ENCODE measurements around the gene B3GALNT2. TPM values are rescaled to one million over a fixed set of nuclear protein-coding genes. Genes with fewer than 3 reads are reported as not detected.
"Not testable (repeated sequence)": the region's sequence is repeated elsewhere in the genome, so short reads cannot be mapped to it uniquely, and the experiment has no call there.

Gene B3GALNT2
- total RNA-seq, 2 donors from 2014 or later: 19.9 to 23.0 TPM

DNA sequence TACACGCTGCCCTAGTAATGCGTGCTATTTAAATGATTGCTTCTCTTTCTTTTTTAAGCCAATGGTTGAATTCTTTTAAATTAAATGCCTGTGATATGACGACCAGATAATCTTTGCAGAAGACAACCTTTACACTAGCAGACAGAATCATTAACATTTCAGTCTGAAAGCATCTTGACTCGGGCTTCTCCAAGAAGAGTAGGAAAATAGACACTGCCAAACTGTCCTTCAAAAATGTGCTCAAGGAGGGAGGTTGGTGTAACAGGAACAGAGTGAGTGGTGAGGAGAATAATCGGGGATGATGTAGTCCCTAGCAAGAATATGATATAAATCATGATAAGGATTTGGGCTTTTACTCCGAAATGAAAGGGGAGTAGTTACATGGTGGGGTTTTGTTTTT lies 6.6 kb upstream of the B3GALNT2 start:
- no peak for ATAC-seq
- no peak for DNase-seq
- intact Hi-C loops (cut with DNase I): loop anchor here (5.0 to 10.0 kb wide), 3 partner anchors 271 to 461 kb away; no protein-coding TSS in a partner anchor

DNA sequence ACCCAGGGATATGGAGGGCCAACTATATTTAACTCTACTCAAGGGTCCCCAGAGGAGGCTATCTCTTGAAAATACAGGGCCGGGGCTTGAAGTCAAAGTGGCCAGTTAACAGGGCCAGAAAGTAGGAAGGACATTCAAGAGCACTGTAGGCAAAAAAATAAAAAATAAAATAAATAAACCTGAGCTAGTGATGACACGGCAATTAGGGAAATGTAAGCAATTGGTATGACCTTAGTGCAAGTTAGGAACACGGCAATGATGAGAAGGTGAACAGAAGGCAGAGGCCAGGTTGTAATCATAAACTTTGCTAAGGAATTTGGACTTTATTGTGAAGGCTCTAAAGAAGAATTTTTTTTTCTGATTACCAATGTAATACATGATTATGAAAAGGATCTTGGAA lies 3.4 kb upstream of the B3GALNT2 start:
- intact Hi-C loops (cut with DNase I): no loop called here
- no peak for DNase-seq
- no peak for ATAC-seq

DNA sequence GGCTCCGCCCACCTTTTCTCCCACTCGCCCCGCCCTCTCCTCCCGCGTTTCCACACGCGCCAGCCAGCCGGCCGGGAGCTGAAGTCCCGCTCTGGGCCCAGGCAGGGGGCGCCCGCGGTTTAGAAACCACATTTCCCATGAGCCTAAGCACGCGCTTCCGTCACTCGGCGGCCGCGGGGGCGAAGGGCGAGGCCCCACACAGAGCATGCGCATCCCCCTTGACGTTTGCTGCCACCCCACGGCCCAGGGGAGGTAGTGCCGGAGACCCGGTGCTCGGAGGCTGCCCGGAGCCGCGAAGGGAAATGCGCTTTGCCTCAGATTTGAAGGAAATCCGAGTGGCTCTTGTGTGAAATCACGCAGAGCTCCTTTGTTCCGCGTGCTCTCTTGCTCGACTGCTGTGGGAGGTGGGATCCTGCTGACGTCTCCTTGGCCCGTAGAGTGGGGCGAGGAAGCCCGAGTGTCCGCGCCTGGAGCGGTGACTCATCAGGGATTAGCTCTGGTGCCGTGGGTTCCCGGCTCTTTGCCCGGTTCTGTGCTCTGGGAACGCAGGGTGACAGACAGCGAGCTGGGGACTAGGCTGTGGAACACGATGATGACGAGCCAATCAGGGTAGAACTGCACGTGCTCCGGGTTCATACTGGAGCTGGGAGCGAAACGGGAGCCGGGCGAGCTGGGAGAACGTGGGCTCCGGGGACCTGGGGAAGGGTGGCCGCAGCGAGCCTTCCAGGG lies 406 bp upstream of the B3GALNT2 start:
- intact Hi-C loops (cut with DNase I): no loop called here
- ATAC-seq (peak; percentile 90 to 95), DNase-seq (peak; percentile 100)

DNA sequence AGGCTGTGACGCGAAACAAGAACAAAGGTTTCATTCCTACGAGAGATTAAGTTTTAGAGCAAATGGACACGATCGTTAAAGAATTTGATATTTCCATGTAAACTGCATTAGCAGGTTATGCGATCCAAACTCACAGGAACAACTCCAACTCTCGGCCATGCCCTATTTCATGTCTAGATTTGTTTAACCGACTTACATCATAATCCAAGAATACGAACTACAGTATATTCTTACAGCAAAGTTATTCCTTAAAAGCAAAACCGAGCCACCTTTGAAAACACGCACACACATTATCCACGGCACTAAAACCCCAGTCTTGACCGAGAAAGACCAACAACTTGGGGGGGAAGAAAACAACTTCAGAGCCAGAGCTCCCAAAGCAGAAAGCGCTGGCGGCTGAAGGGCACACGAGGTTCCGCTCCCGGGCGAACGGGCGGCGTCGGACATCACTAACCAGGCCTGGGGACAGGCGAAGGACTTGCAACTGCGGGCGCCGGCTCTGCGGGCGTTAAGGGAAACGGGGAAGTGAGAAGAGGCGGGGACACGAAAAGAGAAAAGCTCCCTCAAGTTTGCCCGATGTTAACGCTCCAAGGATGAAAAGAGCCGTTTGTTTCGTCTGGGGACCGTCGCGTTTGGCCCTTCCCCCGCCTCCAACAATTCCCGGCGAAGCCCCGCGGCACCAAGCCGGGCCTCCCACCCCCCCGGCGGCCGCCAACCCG lies 690 bp downstream of the B3GALNT2 start:
- peak; percentile 1 to 17 for ATAC-seq
- peak; percentile 72 for DNase-seq
- intact Hi-C loops (cut with DNase I): no loop called here

DNA sequence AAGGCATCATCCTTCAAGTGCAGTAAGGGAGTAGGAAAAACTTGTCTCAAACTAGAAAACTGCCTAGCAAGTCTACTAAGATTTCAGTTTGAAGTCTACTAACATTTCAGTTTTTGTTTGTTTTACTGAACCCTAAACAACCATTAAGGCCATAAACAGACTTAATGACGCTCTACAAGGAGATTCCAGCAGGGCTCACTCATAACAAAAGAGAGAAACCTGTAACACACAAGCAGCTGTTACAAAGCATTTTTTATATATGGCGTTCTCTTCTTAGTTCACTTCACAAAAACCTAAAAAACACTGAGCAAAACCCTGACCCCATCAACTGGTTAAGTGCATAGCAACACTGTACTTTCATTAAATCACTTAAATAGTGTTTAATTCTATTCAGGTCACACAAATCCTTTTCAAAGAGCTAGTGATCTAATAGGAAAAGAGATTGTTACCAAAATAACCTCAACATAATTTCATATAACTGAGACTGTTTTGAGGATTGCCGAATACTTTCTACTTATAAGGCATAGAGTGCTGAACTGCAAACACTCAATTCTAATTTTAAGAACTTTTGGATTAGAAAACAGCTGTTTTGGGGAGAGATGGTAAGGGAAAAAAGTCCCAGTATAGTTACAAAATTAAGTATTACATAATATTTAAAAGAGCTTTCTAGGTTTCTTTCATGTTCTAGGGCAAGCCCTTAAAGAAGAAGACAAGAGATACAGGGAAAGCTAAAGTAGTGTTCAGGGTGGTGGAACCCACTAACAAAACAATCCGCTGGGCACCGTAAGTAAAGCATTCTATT lies 1.4 kb downstream of the B3GALNT2 start:
- DNase-seq: no peak
- intact Hi-C loops (cut with DNase I): no loop called here
- ATAC-seq: no peak

DNA sequence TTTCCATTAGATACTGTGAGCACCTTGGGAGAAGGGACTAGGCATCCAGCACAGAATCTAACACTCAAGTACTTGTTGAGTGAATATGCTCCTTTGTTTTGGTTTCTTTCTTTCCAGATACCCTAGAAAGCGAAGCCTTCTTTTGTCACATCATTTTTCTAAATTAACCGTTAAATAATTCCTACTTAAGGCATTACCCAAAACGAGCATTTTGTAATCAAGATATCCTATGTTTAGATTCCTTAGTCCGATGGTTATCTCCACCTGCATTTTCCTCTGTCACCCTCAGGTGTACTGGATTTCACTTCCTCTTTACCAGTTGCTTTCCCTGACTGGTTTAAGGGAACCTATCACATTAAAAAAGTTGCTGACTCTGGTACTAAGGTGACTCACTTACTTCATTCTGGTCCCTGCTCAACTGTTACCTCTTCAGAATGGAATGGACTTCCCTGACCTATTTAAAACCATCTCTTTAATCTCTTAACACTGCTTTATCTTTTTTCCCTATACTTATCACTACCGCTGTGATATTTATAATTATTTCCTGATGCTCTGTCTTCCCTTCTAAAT lies 3.2 kb downstream of the B3GALNT2 start:
- ATAC-seq (no peak), DNase-seq (no peak)
- intact Hi-C loops (cut with DNase I): no loop called here

DNA sequence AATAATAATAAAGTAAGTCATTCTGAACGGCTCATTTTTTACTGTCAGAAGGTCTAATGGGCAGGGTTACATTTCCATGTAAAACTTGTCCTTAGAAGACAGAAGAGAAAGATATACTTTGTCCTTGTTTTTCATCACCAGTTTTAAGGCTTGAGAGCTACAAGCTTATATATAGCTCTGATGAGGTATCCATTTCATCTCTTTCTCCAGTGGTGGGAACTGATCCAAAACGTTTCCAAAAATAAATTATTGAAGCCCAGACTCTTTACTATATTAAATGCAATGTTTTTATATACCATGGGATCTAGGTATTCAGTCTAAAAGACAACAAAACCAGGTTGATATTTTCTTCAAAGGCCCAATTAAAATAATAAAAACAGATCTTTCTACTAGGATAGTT lies 8.7 kb downstream of the B3GALNT2 start:
- intact Hi-C loops (cut with DNase I): no loop called here
- ATAC-seq: no peak
- no peak for DNase-seq

DNA sequence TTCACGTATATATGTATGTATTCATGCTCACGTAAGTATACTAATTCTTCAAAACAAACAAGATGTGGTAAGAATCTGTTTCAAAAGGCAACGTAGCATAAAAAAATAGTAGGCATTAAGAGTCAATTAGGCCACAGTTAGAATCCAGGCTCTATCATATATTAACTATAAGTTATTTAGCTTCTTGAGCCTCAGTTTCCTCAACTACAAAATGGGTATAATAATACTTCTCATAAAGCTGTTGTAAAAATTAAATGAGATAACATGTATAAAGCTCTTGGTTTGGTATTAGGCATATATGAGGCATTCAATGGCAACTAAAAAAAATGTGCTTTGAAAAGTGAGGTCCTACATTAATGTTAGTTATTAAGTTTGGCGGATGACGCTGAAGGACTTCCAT lies 9.2 kb downstream of the B3GALNT2 start:
- intact Hi-C loops (cut with DNase I): no loop called here

DNA sequence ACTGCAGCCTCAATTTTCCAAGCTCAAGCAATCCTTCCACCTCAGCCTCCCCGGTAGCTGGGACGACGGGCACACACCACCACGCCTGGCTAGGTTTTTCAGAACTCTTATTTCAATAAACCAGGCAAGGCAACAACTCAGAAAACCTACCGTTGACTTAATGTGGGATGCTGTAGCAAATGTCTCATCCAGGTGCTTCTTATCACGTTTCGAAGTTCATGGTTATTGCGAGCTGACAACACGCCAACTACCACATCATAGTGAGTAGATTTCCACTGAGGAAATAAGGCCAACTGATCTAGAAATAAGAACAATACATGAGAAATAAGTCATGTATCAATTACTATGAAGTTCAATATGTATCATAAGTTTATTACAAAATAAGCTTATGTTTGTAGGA lies 9.7 kb downstream of the B3GALNT2 start:
- ATAC-seq (no peak), DNase-seq (no peak)
- intact Hi-C loops (cut with DNase I): no loop called here

More for the DNA sequence above, 9.2 kb downstream of the B3GALNT2 start:
- DNase-seq (no peak), ATAC-seq (no peak)

DNA sequence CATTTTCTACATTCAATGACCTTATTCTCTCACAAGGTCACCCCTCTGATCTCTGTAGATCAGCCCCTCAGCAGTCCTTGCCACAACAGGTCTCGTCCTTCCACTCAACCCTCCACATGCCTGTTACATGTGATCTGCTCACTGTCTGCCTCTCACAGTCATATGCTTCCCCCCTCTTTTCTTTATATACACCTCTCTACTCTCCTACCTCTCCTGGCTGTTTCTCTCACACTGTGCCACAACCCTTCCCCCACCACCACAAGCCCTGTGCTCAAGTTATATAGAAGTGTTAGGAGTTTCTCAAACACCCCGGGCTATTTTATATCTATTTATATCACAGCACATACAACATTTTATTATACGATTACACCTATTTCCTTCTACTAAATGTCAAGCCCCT lies 12.6 kb downstream of the B3GALNT2 start:
- intact Hi-C loops (cut with DNase I): no loop called here
- DNase-seq: no peak
- no peak for ATAC-seq

DNA sequence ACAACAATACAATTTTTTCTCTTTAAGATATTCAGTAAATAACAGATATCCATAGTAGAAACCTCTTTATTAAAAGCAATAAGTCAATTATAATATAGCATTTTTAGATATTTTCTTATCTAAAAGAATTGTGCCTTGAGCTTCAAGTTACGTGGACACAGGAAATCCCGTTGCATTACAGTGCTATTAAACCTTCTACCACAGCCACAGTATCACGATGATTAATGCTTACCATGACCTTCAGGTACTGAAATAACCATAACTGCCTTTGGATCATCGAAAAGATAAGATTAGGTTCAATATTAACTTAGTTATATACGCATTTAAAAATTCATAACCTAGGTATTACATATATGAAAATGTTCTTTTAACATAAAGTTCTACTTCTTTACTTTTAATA lies 17.9 kb downstream of the B3GALNT2 start:
- no peak for ATAC-seq
- intact Hi-C loops (cut with DNase I): no loop called here
- DNase-seq: no peak

DNA sequence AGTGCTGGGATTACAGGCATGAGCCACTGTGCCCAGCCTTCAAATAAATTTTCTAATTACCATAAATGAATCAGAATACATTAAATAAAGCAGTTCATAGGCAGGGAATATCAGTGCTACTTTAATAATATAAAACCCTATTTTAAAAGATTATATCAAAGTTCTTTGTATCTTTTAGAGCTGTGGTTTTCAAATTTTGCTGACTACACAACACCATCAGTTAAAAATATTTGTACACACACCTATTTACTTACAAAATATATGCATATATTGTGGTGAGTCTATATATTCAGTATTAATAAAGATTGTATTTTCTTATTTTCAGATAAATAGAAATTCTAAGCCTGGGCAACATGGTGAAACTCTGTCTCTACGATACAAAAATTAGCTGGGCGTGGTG lies 18.7 kb downstream of the B3GALNT2 start:
- DNase-seq (no peak), ATAC-seq (no peak)
- intact Hi-C loops (cut with DNase I): no loop called here

DNA sequence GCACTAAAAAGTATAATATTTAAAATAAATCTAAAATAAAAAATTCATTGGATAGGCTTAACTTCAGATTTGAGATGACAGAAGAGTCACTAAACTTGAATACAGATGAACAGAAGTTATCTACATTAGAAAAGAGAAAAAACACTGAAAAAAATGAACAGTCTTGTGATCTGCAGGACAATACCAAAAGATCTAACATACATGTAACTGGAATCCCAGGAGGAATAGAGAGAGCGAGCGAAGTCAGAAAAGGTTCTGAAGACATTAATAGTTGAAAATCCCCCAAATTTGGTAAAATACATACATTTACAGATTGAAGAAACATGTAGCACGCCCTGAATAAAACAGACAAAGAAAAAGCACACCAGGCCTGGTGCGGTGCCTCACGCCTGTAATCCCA lies 21.2 kb downstream of the B3GALNT2 start:
- no peak for DNase-seq
- ATAC-seq: no peak
- intact Hi-C loops (cut with DNase I): no loop called here

DNA sequence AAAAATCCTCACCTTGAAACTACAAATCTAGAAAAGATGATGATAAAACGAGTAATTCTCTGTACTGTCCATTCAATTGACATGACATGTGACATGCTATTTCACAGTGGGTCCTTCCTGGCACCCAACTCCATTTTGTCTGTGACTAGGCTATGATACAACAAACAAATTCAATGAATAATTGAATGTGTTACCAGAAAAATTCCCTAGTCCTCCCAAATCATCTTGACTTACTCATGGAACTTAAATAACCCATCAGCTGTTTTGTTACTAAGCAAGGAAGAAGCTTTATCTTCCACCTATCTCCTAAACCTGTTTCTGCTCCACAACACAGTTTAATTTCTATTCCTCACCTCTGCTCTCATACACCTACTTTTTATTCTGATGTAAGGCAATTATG lies 30.4 kb downstream of the B3GALNT2 start:
- intact Hi-C loops (cut with DNase I): no loop called here
- ATAC-seq (no peak), DNase-seq (no peak)

DNA sequence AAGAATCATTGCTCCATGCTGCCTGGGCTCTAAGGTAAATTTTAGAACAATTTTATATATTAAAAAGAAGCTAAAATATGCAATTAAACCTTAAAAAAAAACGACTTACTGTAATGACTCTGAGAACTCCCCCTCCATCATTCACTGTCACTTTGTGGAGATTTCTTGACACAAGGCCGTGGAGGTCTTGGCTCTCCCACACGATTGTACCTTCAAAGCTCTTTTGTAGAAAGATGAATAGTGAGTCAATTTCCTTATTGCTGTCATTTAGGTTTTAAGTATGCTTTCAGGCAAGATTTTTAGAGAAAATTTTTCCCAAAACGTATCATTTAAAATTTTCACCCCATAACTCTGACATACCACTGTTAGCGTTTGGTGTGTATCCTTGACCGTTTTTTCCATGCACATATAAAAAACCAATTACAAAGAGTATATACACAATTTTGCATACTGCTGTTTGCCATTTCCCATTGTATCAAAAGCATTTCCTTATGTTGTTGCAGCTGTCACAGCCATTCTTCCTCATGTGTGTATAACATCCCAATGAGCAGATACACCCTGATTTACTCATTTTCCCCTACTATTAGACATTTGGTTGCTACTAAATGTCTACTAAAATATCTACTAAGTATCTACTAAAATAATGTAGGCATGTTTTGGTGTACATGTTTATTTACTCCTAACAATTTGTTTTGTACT lies 33.4 kb downstream of the B3GALNT2 start:
- ATAC-seq: no peak
- intact Hi-C loops (cut with DNase I): no loop called here
- no peak for DNase-seq

DNA sequence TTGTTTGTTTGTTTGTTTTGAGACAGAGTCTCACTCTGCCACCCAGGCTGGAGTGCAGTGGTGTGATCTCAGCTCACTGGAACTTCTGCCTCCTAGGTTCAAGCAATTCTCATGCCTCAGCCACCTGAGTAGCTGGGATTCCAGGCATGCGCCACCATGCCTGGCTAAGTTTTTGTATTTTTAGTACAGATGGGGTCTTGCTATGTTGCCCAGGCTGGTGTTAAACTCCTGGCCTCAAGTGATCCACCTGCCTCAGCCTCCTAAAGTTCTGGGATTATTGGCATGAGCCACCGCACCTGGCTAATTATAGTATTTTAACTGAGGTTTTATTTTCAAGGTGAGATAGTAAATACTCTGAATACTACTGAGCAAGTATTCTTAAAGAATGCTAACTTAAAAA lies 34.4 kb downstream of the B3GALNT2 start:
- DNase-seq; ATAC-seq; intact Hi-C loops (cut with DNase I): not testable (repeated sequence)

DNA sequence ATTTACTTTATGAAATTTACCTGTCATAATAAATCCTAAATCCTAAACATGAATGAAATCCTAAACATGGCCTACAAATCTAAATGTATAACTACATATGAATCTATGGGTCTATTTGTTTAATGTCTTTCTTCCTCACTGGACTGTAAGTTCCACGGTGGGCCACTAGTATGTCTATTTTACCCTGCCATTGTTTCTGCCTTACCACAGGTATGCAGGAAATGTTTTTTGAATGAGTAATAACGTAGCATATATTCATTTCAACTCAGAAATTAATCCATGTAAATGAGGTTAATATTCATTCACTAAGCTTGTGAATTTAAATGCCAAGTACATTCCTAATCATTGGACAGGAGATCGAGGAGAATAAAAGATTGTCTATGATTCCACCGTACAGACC lies 35.3 kb downstream of the B3GALNT2 start:
- no peak for ATAC-seq
- no peak for DNase-seq
- intact Hi-C loops (cut with DNase I): no loop called here

DNA sequence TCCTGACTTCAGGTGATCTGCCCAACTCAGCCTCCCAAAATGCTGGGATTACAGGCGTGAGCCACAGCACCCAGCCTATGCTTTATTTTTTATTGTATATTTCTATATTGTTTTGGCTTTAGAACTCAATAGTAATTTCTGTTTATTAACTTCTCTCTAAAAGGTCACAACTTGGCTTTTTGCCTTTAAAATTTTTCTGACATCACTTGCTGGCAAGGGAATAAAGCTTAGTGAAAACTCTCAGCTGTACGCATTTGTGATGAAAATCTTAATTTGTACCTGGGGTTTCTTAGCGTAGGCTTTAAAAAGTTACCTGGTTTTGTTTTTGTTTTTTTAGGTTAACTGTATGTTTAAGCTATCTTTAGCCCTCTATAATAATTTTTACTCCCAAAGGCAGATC lies 36.2 kb downstream of the B3GALNT2 start:
- ATAC-seq (no peak), DNase-seq (no peak)
- intact Hi-C loops (cut with DNase I): no loop called here

DNA sequence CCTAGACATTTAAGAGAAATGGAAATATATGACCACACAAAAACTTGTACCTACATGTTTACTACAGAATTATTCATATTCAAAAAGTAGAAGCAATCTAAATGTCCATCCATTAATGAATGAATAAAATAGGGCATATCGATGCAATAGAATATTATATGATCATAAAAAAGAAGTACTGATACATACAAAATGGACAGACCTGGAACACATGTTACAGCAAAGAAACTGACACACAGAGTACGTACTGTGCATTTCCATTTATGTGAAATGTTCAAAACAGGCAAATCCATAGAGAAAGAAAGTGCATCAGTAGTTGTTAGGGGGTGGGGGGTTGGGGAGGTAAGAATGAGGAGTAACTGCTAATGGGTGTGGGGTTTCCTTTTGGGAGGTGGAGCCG lies 39.2 kb downstream of the B3GALNT2 start:
- DNase-seq: no peak
- ATAC-seq: no peak
- intact Hi-C loops (cut with DNase I): no loop called here

All from left cardiac atrium (tissue), 4 donors.